GM10847 (cell line): ENCODE results near the gene KCTD1.

Source experiments
- POLR2A ChIP-seq: IDR thresholded peaks from 2 replicates; pipeline ENCODE4 v1.6.1; 2011; ENCODE audit not compliant: insufficient read length; ENCODE audit errors: extremely low read depth

Gene KCTD1

DNA sequence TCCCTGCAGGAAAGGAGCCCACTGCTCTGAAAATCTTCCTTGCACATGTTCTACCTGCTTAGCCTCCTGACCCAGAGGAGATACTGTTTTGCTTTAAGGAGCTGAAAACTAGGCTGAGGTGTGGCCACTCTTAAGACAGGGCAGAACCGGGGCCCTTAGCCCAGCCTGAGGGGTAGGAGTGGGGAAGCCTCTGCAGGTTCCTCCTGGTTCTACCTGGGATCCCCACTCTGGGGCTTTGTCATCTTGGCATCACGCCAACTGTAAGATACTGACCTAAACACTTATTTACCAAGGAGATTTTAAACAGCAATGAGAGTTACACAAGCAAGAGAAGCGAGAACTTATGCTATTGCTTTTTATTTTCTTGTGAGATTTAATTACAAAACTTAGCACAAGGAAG, 86.9 kb downstream of the KCTD1 start:
- no peak for TF ChIP-seq POLR2A

DNA sequence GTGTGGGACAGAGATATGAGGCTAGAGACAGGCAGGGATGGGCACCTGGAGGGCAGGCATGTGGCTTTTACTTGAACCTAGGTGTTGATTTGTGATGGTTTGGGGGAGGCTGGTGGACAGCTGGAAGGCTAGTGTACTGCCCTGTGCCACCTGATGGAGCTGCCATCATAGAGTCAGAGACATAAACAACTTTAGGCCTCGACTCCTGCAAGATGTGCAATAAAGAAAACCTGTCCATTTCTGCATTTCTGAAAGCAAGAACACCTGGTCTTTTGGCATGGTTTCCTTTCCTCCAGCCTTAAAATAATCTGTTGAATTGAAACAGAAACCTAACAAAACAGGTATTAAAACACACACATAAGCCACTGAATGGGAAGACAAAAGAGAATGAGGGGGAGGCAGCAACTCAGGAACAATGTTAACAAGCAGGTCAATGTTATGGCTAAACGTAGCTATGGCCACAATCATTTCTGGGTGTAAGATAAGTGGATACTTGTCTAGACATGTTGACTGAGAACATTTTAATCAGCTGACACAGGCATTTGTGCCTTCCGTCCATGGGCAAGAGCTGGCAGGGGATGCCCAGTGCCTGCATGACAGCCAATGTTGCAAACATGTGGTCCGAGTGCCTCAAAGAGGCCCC, 87.8 kb downstream of the KCTD1 start:
- no peak for TF ChIP-seq POLR2A

DNA sequence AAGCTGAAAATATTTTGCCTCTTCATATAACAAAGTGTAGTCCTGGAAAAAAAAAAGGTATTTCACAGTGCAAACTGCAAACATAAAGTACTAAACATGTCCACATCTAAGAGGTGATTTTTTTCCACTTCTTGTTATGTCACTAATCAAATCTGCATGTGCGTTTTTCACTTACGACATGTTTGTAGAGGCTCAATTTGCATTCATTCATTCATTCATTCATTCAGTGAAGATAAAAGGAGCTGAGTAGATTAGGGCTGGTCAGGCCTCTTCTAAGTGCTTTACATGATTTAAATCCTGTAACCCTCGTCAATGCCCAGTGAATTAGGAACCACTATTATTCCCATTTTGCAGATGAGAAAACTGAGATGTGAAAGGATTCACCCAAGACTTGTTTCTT, 88.5 kb downstream of the KCTD1 start:
- no peak for TF ChIP-seq POLR2A

DNA sequence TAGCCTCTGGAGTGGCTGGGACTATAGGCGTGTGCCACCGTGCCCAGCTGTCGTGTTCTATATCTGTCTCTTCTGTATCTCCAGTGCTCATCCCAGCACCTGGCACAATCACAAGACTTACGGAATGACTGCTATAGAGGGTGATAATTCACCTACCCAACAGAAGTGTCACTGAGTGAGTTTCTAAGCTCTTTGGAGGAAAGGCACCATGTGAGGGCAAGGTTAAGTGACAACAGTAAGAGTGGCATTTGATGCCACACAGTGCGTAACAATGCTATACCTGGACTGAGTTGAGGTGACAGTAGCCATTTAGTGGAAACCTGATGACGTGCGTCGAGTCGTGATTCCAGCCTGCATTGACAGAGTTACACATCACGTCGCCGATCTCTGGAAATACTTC, 89.0 kb downstream of the KCTD1 start:
- TF ChIP-seq POLR2A = no peak

DNA sequence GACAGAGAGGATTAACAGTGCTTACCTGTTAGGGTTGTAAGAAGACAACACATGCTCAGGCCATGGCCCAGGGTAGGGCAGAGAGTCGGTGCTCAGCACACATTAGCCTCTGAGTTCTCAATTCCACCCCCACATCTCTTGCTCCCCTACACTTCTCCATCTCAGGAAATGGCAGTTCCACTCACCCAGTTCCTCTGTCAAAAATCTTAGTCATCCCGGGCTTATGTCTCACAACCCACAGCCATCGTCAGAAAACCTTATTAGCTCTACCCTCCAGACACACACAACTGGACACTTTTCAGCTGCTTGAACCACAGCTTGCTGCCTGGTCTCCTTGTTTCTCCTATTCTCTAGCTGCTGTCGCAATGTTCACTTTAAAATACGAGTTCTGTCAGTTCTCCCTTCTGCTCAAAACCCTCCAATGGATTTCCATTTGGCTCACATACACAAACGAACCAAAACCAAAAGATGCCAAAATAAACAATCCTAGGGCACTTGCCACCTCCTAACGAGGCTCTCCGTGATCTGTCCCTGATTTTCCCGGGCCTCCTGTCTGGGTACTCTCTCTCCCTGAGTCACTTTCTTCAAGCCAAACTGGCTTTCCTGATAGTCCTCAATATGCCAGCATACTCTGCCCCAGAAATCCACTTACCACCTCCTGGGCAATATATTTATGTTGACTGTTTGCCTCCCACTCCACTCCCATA, 89.7 kb downstream of the KCTD1 start:
- TF ChIP-seq POLR2A = no peak

DNA sequence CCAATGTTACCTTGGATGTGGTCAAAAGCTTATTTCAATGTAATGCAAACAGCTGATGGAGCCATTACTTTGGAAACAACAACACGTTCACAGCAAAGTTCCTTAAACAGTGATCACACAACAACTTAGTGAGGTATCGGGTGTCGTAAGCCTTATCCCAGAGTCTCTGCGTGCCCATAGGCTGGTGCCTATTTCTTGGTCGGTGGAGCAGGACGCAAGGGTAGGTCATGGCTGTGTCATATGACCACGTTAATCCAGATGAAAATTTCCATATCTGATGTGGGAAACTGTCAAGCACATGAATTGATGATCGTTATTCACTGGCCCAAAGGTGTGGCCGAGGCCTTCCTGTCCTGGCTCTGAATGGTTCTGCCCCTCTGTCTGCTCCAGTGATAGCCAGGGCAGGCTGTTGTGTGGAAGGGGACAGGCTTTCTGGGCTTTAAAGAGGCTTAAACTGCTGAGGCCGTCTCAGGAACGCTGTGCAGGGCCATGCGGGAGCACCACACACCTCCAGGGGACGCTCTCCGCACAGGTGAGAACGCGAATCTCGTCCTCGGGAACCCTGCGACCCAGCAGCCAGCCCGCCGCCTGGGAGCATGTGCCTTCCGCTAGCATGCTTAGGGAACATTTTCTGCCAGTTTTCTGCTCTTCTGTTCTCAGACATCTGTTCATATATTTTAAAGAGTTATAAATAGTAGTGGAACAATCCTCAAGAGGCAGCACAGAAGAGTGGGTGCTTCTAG, 90.6 kb downstream of the KCTD1 start:
- no peak for TF ChIP-seq POLR2A

DNA sequence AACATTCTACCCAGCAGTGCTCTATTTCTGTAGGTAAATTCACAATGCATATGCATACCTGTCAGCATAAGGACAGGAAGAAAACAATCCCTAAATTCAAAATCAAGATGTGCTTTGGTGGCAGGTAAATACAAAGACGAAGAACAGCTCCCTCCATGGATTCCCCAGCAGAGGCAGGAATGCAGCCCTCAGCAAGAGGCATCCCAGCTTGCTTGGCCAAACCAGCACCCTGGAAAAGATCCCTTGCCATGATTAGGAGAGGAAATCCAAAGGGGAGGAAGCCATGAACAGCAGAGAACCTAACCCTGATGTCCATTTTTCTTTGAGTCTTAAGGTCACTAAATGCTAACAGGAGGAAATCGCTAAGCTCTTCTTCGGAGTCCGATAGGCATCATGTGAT, 91.2 kb downstream of the KCTD1 start:
- TF ChIP-seq POLR2A = no peak

DNA sequence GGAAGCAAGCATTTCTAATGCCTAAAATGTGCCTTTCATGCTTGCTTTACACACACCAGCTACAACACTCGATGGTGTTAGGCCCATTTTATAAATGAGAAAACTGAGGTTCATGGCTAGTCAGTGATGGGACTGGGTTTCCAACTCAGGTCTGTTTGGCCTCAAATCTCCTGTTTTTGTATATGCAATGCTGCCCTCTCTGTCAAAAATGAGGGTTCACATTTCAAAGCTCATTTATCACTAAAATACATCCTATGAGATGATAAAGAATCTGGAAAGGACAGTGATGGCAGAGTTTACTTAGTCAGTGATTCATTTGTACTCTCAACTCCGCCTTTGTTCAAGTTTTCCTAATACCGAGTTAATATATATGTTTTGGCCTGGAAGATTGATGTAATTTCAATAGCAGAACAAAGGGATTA, 92.3 kb downstream of the KCTD1 start:
- no peak for TF ChIP-seq POLR2A

DNA sequence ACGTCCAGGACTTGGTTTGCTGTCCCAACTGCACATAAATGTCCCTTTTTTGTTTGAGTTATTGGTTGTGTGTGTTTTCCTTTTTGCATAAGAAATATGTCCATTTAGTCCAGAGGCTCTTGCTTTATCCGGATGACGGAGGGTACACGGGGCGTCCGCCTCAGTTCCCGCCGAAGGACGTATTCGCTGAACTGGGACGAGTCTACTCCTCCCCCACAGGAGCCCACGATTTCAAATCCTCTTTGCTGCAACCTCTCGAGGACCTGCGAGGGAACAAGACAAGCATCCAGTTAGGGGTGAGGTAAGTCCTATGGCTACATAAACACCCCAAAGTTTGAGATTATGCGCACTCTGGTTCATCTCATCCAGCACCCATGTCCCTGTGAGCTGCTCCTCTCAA, 92.7 kb downstream of the KCTD1 start:
- no peak for TF ChIP-seq POLR2A

DNA sequence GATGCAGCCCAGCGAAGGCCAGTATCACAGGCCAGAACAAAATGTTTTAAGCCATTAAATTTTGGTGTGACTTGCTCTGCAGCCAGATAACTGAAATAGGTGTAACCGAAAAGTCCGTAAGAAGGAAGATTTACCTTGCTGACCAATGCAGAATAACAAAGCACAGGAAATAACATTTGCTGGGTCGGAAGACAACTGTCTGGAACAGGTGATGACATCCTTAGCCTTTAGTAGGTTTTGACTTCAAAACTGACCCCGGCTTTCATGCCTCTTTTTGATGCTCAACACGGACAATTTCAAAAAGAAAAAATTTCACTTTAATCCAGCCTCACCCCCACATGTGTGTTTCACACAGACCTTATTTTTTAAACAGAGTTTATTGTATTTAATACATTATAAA, 93.7 kb downstream of the KCTD1 start:
- no peak for TF ChIP-seq POLR2A

DNA sequence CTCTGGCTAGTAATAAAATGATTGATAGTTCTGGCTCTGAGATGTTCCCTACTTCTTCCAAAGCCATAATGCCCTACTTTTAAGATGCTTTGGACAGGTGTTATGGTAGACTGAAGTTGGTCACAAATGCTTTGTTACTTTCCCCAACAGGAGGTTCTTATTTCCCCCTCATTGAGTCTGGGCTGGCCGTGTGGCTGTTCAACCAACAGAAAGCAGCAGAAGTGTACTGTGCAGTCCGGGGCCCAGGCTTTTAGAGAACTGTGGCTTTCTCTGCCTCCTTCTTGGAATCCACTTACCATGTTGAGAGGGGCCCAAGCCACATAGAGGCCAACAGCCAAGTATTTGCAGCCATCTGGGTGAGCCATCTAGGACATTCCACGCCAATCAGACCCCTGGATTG, 94.2 kb downstream of the KCTD1 start:
- no peak for TF ChIP-seq POLR2A

DNA sequence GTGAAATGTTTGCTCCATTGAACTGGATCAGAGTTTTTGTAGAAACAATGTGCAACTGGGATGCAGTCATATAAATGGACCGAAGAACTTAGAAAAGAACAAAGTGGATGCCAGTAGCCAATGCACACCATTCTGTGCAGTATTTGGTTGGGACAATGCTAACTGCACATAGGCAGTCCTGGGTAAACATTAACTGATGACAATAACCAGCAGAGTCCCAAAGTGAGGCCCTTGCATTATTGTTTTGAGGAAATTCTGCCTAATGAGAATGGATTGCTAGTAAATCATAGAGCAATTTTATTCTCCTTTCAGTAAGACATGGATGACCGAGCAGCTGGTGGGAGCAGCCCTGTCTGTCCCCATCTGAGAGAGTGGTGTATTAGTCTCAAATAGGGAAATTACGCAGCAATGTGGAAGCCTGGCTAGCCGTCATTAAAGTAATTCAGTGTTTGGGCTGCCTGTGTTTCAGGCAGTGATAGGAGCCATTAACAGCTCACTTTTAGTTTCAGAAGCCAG, 94.9 kb downstream of the KCTD1 start:
- no peak for TF ChIP-seq POLR2A

DNA sequence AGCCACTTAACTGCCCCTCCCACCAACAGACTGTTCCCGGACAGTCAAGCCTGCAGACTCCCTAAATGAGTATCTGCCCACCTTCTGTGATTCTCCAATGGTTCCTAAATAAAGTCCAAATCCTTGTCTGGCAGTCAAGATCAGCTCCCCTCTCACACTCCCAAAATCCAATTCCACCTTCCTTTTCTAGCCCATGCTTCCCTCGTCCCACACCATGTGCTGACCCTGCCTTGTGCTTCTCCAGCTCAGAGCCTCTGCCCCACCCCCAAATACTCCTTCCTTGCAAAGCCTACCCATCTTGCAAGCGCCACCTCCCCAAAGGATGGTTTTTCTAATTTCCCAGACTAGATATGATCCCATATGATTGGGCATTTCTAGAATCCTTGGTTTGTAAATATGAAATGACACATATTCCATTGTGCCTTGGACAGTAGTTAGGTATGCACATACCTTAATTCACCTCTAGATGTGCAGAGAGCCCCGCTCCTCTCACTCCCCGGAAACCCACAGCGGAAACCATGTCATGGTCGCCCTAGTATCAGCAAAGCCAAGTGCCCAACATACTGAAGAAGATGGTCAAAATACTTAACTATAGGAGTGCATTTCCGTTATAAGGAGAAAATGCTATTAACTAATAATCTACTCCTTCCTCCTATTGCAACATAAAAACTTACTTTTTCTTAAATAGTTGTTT, 97.2 kb downstream of the KCTD1 start:
- TF ChIP-seq POLR2A = no peak

DNA sequence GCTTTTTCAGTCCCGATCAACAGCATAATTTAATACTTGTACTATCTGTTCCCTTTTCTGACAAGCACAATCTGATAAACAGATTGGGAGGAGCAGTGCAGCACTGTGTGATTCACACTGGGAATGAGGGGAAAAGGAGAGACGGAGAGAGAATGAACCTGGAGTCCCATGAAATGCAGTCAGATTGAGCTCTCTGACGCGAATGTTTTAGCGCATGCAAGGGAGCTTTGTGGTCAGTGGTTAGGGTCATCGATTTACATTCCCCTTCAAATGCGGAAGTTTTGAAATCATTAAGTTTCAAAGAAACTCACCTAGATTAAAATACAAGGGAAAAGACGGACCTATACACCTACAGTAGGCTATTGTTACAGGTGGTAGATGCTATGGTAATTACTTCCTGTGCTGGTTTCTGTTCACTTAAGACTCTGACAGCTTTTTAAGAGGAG, 99.6 kb downstream of the KCTD1 start:
- no peak for TF ChIP-seq POLR2A

DNA sequence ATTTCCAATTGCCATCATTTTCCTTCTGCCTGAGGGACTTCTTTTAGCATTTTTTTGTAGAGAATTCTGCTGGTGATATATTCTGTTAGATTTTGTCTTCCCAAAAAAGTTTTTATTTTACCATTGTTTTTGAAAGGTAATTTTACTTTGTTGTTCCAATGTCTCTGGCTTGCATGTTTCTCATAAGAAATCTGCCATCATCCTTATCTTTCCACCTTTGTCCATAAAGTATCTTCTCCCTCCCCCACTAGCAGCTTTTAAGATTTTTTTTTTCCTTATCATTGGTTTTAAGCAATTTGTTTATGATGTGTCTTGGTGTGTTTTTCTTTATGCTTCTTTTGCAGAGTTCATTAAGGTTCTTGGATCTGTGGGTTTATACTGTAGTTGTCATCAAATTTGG, 104.5 kb downstream of the KCTD1 start:
- no peak for TF ChIP-seq POLR2A
